GM10266 (cell line): ENCODE measurements around the gene JAML.

Source experiments
- DNase-seq: peaks from one replicate; pipeline ENCODE4 v3.0.0; 2012; ENCODE audit errors: extremely low spot score
- TF ChIP-seq, protein P1 (sequence below): IDR thresholded peaks from 2 replicates; pipeline ENCODE4 v1.5.1; 2012; ENCODE audit warnings: mild to moderate bottlenecking, low read depth; ENCODE audit not compliant: control insufficient read depth, insufficient read depth; ENCODE audit errors: missing control alignments

The JAML gene

DNA sequence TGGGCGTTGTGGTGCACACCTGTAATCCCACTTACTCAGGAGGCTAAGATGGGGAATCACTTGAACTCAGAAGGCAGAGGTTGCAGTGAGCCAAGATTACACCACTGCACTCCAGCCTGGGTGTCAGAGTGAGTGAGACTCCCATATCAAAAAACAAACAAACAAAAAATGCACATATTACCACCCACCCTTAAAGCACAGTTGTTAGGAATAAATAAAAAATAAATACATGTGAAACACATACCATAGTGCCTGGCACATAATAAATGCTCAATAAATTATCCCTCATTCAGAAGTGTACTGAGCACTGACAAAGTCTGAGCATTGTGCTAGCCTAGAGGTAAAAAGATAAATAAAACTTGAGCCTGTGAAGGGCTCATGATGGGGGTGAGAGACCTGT lies 9.0 kb upstream of the JAML start:
- no peak for DNase-seq
- TF ChIP-seq, protein P1, sequence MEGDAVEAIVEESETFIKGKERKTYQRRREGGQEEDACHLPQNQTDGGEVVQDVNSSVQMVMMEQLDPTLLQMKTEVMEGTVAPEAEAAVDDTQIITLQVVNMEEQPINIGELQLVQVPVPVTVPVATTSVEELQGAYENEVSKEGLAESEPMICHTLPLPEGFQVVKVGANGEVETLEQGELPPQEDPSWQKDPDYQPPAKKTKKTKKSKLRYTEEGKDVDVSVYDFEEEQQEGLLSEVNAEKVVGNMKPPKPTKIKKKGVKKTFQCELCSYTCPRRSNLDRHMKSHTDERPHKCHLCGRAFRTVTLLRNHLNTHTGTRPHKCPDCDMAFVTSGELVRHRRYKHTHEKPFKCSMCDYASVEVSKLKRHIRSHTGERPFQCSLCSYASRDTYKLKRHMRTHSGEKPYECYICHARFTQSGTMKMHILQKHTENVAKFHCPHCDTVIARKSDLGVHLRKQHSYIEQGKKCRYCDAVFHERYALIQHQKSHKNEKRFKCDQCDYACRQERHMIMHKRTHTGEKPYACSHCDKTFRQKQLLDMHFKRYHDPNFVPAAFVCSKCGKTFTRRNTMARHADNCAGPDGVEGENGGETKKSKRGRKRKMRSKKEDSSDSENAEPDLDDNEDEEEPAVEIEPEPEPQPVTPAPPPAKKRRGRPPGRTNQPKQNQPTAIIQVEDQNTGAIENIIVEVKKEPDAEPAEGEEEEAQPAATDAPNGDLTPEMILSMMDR: no peak

DNA sequence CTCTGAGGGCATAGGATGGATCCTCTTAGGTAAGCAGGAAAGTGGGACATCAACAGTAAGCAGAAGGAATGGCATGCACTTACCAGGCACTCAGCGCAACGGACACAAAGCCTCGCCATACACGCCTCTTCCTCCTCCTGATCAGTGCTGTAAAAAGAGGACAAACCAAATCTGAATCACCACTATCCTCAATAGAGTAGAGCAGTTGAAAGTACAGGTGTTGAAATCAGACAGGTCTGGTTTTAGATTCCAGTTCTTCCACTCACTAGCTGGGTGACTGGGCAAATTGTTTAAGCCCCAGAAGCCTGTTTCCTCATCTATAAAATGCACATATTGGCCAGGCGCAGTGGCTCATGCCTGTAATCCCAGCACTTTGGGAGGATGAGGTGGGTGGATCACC lies 8.6 kb upstream of the JAML start:
- TF ChIP-seq, protein P1: no peak
- DNase-seq: no peak

DNA sequence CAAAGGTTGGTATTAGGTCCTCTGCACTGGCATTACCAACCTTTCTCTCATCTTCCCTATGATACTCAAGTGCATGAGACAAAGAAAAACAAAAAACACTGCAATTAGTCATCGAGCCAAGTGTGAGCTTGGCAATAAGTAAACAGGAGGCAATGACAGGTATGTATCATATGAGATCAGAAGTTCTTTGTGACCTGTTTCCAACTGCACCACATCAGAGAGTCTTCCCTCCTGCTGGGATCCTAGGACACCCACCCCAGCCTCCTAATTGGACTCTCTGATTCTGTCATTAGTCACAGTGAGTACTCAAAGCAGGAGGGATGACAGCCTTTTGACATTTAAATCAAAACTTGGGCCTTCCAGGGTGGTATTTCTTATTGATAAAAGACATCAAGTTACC lies 7.8 kb upstream of the JAML start:
- TF ChIP-seq, protein P1: no peak
- no peak for DNase-seq

DNA sequence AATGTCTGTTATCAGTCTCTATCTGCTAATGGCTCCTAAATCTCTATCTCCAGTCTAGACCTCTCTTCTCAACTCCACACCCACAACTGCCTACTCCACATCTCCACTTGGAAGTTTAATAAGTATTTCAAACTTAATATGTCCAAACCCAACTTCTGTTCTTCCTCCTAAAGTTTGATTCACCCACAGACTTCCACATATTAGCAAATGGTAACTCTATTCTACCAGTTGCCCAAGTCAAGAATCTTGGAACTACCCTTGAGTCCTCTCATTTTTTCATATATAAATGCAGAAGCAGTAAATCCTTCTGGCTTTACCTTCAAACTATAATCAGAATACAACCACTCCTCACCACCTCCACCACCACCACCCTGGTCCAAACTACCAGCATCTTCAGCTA lies 6.7 kb upstream of the JAML start:
- TF ChIP-seq, protein P1: no peak
- DNase-seq: no peak

DNA sequence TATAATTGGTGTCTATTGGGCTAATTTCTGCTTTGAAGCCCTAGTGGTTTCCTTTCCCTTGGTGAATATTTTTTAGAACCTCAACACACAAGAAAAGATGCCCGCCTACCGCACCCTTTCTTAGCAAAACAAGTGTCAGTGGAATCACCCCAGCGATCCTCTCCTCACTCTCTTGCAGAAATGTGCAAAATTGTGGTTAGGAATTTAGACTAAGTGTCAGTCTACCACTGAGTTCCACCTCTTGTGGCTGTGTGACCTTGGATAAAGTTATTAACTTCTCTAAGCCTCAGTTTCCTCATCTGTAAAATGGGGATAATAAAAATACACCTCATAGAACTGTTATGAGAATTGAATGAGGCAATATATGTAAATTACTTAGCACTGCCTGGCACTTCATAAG lies 5.3 kb upstream of the JAML start:
- TF ChIP-seq, protein P1: no peak
- DNase-seq: no peak

DNA sequence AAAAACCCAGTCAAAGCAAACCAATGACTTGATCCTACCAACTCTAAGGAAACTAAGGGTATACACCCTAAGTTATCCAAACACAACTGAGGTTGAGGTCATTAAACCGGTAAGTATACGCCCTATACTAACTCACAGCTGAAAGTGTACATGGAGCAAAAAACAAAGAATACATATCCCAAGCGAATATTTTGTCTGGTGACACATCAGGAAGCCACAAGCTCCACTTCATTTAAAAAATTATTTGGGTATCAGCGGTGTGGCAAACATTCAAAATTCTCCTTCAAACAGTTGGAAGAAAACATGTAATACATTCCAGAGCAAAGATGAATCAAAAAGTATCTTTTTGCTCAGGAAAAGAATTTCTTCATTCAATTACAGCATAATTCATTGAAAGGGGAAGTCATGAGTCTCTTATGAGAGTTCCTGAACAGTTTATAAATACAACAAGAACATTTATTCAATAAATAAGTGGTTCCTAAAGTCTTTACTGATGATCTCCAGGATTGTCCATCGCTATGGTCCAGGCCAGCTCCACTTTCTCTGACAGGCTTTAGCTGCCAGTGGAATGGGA lies 4.5 kb upstream of the JAML start:
- TF ChIP-seq, protein P1: no peak
- no peak for DNase-seq

DNA sequence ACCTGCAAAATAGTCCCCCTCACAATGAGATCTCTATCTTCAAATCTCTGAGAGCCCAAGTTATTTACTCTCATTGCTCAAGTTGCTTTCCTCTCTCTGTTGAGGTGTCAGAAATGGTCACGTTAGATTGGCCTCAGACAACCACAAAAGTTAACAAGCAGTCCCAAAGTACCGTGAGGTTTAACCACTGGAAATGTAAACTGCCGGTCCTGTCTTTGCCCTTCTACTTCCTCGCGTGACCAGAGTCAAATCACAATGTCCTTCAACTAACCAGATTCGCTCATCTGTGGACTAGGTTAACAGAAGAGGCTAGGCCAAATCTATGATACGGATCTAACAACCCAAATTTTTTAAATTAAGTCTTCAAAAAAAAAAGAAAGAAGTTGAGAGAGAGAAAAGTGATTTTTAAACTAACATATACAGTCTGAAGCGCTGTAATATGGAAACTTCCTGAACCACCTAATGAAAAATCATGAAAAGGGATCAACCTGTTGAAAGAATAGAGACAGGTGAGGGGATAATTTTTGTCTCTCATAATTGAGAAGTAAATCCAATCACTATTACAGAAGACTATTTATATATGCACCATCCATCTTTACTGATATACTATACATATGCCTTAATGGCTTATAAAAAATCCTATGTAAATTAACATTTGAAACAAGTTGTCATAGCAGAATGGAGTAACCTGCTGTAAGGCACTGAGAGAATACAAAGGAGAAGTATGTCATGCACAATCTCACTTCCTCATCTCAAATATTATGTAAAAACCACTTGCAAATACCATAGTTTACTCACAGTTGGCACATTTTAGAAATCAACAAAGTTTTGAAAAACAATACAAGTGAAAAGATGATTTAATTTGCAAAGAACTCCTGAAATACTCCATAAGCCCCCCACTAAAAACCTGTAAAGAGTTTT lies 3.3 kb upstream of the JAML start:
- no peak for DNase-seq
- TF ChIP-seq, protein P1: no peak
